Suprapubic skin (tissue), 3 donors: ENCODE data around the gene PLEKHG4.

Experiments used
- EP300 ChIP-seq: sonication (generic); formaldehyde crosslinking; IDR thresholded peaks from one replicate; pipeline ENCODE4 v1.6.1; 2017; ENCODE audit warnings: antibody characterized with exemption
- TF ChIP-seq, protein P1 (sequence below), 2 donors: fragments of 200-600 bp in 1 of 2; fragments of 450-650 bp in 1 of 2; sonication (generic) in 1 of 2; IDR thresholded peaks; one replicate each; pipeline ENCODE4 v1.5.1; 2016 to 2019; ENCODE audit warnings: antibody characterized with exemption in 2 of 2, mild to moderate bottlenecking in 1 of 2, moderate library complexity in 1 of 2

DNA sequence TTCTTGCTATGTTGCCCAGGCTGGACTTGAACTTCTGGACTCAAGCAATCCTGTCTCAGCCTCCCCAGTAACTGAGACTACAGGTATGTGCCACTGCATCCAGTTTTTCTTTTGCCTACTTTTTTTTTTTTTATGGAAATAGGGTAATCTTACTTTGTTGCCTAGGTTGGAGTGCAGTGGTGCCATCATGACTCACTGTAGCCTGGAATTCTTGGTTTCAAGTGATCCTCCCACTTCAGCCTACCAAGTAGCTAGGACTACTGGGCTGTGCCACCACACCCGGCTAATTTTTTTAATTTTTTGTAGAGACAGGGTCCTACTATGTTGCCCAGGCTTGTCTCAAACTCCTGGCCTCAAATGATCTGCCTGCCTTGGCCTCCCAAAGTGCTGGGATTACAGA lies 57.3 kb downstream of the PLEKHG4 start:
- TF ChIP-seq, protein P1, sequence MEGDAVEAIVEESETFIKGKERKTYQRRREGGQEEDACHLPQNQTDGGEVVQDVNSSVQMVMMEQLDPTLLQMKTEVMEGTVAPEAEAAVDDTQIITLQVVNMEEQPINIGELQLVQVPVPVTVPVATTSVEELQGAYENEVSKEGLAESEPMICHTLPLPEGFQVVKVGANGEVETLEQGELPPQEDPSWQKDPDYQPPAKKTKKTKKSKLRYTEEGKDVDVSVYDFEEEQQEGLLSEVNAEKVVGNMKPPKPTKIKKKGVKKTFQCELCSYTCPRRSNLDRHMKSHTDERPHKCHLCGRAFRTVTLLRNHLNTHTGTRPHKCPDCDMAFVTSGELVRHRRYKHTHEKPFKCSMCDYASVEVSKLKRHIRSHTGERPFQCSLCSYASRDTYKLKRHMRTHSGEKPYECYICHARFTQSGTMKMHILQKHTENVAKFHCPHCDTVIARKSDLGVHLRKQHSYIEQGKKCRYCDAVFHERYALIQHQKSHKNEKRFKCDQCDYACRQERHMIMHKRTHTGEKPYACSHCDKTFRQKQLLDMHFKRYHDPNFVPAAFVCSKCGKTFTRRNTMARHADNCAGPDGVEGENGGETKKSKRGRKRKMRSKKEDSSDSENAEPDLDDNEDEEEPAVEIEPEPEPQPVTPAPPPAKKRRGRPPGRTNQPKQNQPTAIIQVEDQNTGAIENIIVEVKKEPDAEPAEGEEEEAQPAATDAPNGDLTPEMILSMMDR (IDR thresholded peaks at IDR 0.05), result no peak
- no peak for TF ChIP-seq EP300
